ENCODE measurements around the gene MNX1.

DNA sequence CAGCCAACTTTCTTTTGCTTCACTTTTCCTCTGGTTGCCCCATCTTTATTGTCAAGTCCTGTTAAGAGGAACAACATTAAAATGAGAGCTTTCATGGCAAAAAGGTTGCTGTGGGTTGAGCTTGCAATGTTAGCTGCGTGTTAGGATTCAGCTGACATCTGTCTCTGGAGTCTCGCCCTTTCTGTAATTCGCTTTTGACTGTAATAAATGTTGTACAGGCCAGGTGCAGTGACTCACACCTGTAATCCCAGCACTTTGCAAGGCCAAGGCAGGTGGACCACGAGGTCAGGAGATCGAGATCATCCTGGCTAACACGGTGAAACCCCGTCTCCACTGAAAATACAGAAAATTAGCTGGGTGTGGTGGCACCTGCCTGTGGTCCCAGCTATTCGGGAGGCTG lies 24.1 kb downstream of the MNX1 start:
- TF ChIP-seq, protein P1, sequence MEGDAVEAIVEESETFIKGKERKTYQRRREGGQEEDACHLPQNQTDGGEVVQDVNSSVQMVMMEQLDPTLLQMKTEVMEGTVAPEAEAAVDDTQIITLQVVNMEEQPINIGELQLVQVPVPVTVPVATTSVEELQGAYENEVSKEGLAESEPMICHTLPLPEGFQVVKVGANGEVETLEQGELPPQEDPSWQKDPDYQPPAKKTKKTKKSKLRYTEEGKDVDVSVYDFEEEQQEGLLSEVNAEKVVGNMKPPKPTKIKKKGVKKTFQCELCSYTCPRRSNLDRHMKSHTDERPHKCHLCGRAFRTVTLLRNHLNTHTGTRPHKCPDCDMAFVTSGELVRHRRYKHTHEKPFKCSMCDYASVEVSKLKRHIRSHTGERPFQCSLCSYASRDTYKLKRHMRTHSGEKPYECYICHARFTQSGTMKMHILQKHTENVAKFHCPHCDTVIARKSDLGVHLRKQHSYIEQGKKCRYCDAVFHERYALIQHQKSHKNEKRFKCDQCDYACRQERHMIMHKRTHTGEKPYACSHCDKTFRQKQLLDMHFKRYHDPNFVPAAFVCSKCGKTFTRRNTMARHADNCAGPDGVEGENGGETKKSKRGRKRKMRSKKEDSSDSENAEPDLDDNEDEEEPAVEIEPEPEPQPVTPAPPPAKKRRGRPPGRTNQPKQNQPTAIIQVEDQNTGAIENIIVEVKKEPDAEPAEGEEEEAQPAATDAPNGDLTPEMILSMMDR (IDR thresholded peaks at IDR 0.05): no peak
- no peak for TF ChIP-seq POLR2A (IDR thresholded peaks at IDR 0.05)
- TF ChIP-seq EP300 (IDR thresholded peaks at IDR 0.05): no peak
- no peak for TF ChIP-seq POLR2AphosphoS5 (IDR thresholded peaks at IDR 0.05)

Data from sigmoid colon (tissue), 4 donors.